HepG2 (cell line): Measurements from ENCODE around the gene C1GALT1. TPM values are rescaled to one million over a fixed set of nuclear protein-coding genes. Genes with fewer than 3 reads are reported as not detected.

ENCODE experiments used
- ARID5B ChIP-seq: IDR thresholded peaks from 2 replicates; pipeline ENCODE4 v1.4.0; 2020; ENCODE audit warnings: mild to moderate bottlenecking, missing genetic modification reagents
- CAMTA2 ChIP-seq: sonication (generic); formaldehyde crosslinking; IDR thresholded peaks from 2 replicates; pipeline ENCODE4 v1.4.0; 2020; ENCODE audit warnings: mild to moderate bottlenecking, missing genetic modification reagents, borderline replicate concordance
- EHMT2 ChIP-seq: fragments of 200-600 bp; sonication (generic); IDR thresholded peaks from 2 replicates; pipeline ENCODE4 v1.7.0; 2017; ENCODE audit warnings: antibody characterized with exemption, low read depth, low read length, borderline replicate concordance
- HDAC6 ChIP-seq: fragments of 200-600 bp; sonication (generic); IDR thresholded peaks from 2 replicates; pipeline ENCODE4 v1.7.0; 2017; ENCODE audit warnings: mild to moderate bottlenecking, antibody characterized with exemption, low read length, low read depth
- MATR3 ChIP-seq: sonication (generic); formaldehyde crosslinking; IDR thresholded peaks from 2 replicates; pipeline ENCODE4 v1.4.0; 2020; ENCODE audit warnings: missing genetic modification reagents
- MAZ ChIP-seq, 2 experiments: sonication (generic) in 1 of 2; formaldehyde crosslinking in 1 of 2; IDR thresholded peaks; 2 replicates each; pipeline versions ENCODE4 v1.5.0 to v1.6.1; 2012 to 2020; ENCODE audit warnings: low read depth in 2 of 2, mild to moderate bottlenecking in 2 of 2, borderline replicate concordance in 1 of 2, improper control_type of control experiment in 1 of 2, low read length in 1 of 2, missing genetic modification reagents in 1 of 2, moderate library complexity in 1 of 2
- NBN ChIP-seq: fragments of 450-650 bp; conservative IDR thresholded peaks from 2 replicates; pipeline ENCODE4 v1.6.1; 2017
- NCOA2 ChIP-seq: sonication (generic); formaldehyde crosslinking; IDR thresholded peaks from 2 replicates; pipeline ENCODE4 v1.8.0; 2022; ENCODE audit warnings: inconsistent platforms
- SCMH1 ChIP-seq: sonication (generic); formaldehyde crosslinking; IDR thresholded peaks from 2 replicates; pipeline ENCODE4 v1.9.0; 2021; ENCODE audit warnings: missing genetic modification reagents, mild to moderate bottlenecking, borderline replicate concordance
- SMC3 ChIP-seq: IDR thresholded peaks from 2 replicates; pipeline ENCODE4 v1.6.1; 2011; ENCODE audit warnings: low read length, improper control_type of control experiment
- SOX5 ChIP-seq: IDR thresholded peaks from 2 replicates; pipeline ENCODE4 v1.6.1; 2016; ENCODE audit warnings: borderline replicate concordance
- TEAD2 ChIP-seq: sonication (generic); formaldehyde crosslinking; IDR thresholded peaks from 2 replicates; pipeline ENCODE4 v1.9.0; 2021; ENCODE audit warnings: missing genetic modification reagents
- TFE3 ChIP-seq: IDR thresholded peaks from 2 replicates; pipeline ENCODE4 v1.6.1; 2016
- YEATS4 ChIP-seq: sonication (generic); formaldehyde crosslinking; IDR thresholded peaks from 2 replicates; pipeline ENCODE4 v1.4.0; 2020; ENCODE audit warnings: missing genetic modification reagents, borderline replicate concordance
- ZBTB1 ChIP-seq: sonication (generic); formaldehyde crosslinking; IDR thresholded peaks from 2 replicates; pipeline ENCODE4 v1.4.0; 2020; ENCODE audit warnings: missing genetic modification reagents, borderline replicate concordance
- ZNF552 ChIP-seq: sonication (generic); formaldehyde crosslinking; IDR thresholded peaks from 2 replicates; pipeline ENCODE4 v1.9.0; 2022; ENCODE audit warnings: missing genetic modification reagents, mild to moderate bottlenecking, borderline replicate concordance
- ZNF557 ChIP-seq: sonication (generic); formaldehyde crosslinking; IDR thresholded peaks from 2 replicates; pipeline ENCODE4 v1.4.0; 2020; ENCODE audit warnings: missing genetic modification reagents
- ZNF562 ChIP-seq: sonication (generic); formaldehyde crosslinking; IDR thresholded peaks from 2 replicates; pipeline ENCODE4 v1.8.0; 2022; ENCODE audit warnings: missing genetic modification reagents, borderline replicate concordance
- ZNF644 ChIP-seq: IDR thresholded peaks from 2 replicates; pipeline ENCODE4 v1.6.1; 2016; ENCODE audit warnings: low read depth
- polyA plus RNA-seq, 8 experiments: library from polyadenylated mRNA; depleted of rRNA in 3 of 8; stranded (reverse) in 7 of 8; unstranded in 1 of 8; fragments of >200 nt; fragmentation: Illumina TruSeq in 4 of 8; extraction: Trizol in 4 of 8; gene quantifications; 2 replicates each; pipeline versions ENCODE4 v1.2.1 to v1.2.3, GENCODE V29; 2011 to 2016; ENCODE audit warnings: low read depth in 4 of 8, missing spikeins in 1 of 8, mixed read lengths in 1 of 8; ENCODE audit not compliant: insufficient read depth in 1 of 8
- total RNA-seq, 5 experiments: library from RNA; depleted of rRNA; stranded (reverse); fragments of >200 nt; fragmentation: Illumina TruSeq; extraction: Trizol; gene quantifications; 2 replicates each; pipeline ENCODE4 v1.2.3, GENCODE V29; 2016; ENCODE audit warnings: low read depth in 1 of 5
- TF ChIP-seq, protein P1 (sequence below): IDR thresholded peaks from 2 replicates; pipeline ENCODE4 v1.6.1; 2016; ENCODE audit warnings: low read depth
- TF ChIP-seq, protein P2 (sequence below): sonication (generic); formaldehyde crosslinking; IDR thresholded peaks from 2 replicates; pipeline ENCODE4 v1.5.1; 2020; ENCODE audit warnings: mild to moderate bottlenecking, missing genetic modification reagents

Gene C1GALT1
- total and polyA plus RNA-seq, 2 of the 13 experiments (the other 11 are each of a cell fraction or from before 2014, with no cell fraction given) = 57.1 to 65.9 TPM

GRCh38 chr7:7212612-7213011, 30.3 kb downstream of the C1GALT1 start (continued):
- TF ChIP-seq HDAC6 (no peak), ZNF552 (CRISPR knock-in tag) (no peak), SOX5 (peak; percentile 51; the same call in 1 of the 2 replicates), MATR3 (CRISPR knock-in tag) (no peak), ARID5B (peak; percentile 73), NBN (no peak), SCMH1 (CRISPR knock-in tag) (no peak), ZNF644 (CRISPR knock-in tag) (peak; percentile 64; the same call in 1 of the 2 replicates), EHMT2 (peak; percentile 26; the same call in 1 of the 2 replicates), TFE3 (CRISPR knock-in tag) (peak; percentile 56; the same call in 1 of the 2 replicates), MAZ (IDR thresholded peaks at IDR 0.05; ENCODE audit: borderline replicate concordance, low read depth, low read length) (peak; percentile 61; the same call in 1 of the 2 replicates), MAZ (CRISPR knock-in tag; IDR thresholded peaks at IDR 0.05; ENCODE audit: low read depth) (no peak), ZBTB1 (no peak), SMC3 (no peak), NCOA2 (CRISPR knock-in tag) (0 out of 2 replicates have a peak, but pooled peaks have one; percentile 13), TEAD2 (CRISPR knock-in tag) (no peak), ZNF562 (CRISPR knock-in tag) (no peak), YEATS4 (CRISPR knock-in tag) (no peak), CAMTA2 (CRISPR knock-in tag) (no peak), ZNF557 (CRISPR knock-in tag) (no peak)
- TF ChIP-seq, protein P1, sequence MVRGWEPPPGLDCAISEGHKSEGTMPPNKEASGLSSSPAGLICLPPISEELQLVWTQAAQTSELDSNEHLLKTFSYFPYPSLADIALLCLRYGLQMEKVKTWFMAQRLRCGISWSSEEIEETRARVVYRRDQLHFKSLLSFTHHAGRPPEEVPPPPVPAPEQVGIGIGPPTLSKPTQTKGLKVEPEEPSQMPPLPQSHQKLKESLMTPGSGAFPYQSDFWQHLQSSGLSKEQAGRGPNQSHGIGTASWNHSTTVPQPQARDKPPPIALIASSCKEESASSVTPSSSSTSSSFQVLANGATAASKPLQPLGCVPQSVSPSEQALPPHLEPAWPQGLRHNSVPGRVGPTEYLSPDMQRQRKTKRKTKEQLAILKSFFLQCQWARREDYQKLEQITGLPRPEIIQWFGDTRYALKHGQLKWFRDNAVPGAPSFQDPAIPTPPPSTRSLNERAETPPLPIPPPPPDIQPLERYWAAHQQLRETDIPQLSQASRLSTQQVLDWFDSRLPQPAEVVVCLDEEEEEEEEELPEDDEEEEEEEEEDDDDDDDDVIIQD = peak; percentile 89; the same call in 1 of the 2 replicates
- TF ChIP-seq, protein P2, sequence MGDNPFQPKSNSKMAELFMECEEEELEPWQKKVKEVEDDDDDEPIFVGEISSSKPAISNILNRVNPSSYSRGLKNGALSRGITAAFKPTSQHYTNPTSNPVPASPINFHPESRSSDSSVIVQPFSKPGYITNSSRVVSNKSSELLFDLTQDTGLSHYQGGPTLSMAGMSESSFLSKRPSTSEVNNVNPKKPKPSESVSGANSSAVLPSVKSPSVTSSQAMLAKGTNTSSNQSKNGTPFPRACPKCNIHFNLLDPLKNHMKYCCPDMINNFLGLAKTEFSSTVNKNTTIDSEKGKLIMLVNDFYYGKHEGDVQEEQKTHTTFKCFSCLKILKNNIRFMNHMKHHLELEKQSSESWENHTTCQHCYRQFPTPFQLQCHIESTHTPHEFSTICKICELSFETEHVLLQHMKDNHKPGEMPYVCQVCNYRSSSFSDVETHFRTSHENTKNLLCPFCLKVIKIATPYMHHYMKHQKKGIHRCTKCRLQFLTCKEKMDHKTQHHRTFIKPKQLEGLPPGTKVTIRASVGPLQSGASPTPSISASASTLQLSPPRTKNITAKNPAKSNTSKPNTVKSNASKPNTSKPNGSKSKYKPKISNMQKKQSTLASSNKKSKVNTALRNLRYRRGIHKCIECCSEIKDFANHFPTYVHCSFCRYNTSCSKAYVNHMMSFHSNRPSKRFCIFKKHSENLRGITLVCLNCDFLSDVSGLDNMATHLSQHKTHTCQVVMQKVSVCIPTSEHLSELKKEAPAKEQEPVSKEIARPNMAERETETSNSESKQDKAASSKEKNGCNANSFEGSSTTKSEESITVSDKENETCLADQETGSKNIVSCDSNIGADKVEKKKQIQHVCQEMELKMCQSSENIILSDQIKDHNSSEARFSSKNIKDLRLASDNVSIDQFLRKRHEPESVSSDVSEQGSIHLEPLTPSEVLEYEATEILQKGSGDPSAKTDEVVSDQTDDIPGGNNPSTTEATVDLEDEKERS (CRISPR knock-in tag) = peak; percentile 62; the same call in 1 of the 2 replicates
